ENCODE results near the gene ACER1.
A peak's percentile ranks its signal among the peaks of the same experiment; 100 is the strongest.
"Not testable (repeated sequence)": the region's sequence is repeated elsewhere in the genome, so short reads cannot be mapped to it uniquely, and the experiment has no call there.

The ACER1 gene

GRCh38 chr19:6372594-6373095 is 39.2 kb upstream of the ACER1 start, which contains the start of gene ALKBH7:
Gene ALKBH7, plus strand, starts transcription at chr19:6372794. Its CDS starts 27 bp downstream, at chr19:6372821.
- DNase-seq (ENCODE audit: low read depth), result peak; percentile 100
- TF ChIP-seq, protein P1, sequence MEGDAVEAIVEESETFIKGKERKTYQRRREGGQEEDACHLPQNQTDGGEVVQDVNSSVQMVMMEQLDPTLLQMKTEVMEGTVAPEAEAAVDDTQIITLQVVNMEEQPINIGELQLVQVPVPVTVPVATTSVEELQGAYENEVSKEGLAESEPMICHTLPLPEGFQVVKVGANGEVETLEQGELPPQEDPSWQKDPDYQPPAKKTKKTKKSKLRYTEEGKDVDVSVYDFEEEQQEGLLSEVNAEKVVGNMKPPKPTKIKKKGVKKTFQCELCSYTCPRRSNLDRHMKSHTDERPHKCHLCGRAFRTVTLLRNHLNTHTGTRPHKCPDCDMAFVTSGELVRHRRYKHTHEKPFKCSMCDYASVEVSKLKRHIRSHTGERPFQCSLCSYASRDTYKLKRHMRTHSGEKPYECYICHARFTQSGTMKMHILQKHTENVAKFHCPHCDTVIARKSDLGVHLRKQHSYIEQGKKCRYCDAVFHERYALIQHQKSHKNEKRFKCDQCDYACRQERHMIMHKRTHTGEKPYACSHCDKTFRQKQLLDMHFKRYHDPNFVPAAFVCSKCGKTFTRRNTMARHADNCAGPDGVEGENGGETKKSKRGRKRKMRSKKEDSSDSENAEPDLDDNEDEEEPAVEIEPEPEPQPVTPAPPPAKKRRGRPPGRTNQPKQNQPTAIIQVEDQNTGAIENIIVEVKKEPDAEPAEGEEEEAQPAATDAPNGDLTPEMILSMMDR (IDR thresholded peaks at IDR 0.05; ENCODE audit: insufficient read depth, low read depth, low read length, missing control alignments), result no peak
- H3K4me3 ChIP-seq (ENCODE audit: low read length), result peak within 1 kb of the TSS; percentile 72

GRCh38 chr19:6364353-6364752 is 30.9 kb upstream of the ACER1 start:
- no peak for DNase-seq (ENCODE audit: low read depth)
- no peak overlapping the region for H3K4me3 ChIP-seq (ENCODE audit: low read length)
- TF ChIP-seq, protein P1 (IDR thresholded peaks at IDR 0.05; ENCODE audit: insufficient read depth, low read depth, low read length, missing control alignments), result no peak

GRCh38 chr19:6362351-6362801 is 29.0 kb upstream of the ACER1 start:
- peak overlapping the region; percentile 78 for H3K4me3 ChIP-seq (ENCODE audit: low read length)
- TF ChIP-seq, protein P1 (IDR thresholded peaks at IDR 0.05; ENCODE audit: insufficient read depth, low read depth, low read length, missing control alignments), result no peak
- DNase-seq (ENCODE audit: low read depth), result no peak

- peak overlapping the region; percentile 78 for H3K4me3 ChIP-seq (ENCODE audit: low read length)
- TF ChIP-seq, protein P1 (IDR thresholded peaks at IDR 0.05; ENCODE audit: insufficient read depth, low read depth, low read length, missing control alignments), result no peak
- no peak for DNase-seq (ENCODE audit: low read depth)
Observed at GRCh38 chr19:6362027-6362350, 28.6 kb upstream of the ACER1 start.

DNA sequence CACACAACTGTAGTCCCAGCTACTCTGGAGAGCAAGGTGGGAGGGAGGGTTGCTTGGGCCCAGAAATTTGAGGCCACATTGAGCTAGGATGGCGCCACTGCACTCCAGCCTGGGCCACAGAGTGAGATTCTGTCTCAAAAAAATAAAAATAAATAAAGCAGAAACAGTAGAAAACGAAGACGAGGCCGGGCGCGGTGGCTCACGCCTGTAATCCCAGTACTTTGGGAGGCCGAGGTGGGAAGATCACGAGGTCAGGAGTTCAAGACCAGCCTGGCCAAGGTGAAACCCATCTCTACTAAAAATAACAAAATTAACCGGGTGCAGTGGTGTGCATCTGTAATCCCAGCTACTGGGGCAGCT is 27.4 kb upstream of the ACER1 start:
- DNase-seq (ENCODE audit: low read depth), result not testable (repeated sequence)
- H3K4me3 ChIP-seq (ENCODE audit: low read length), result peak overlapping the region; percentile 78

DNA sequence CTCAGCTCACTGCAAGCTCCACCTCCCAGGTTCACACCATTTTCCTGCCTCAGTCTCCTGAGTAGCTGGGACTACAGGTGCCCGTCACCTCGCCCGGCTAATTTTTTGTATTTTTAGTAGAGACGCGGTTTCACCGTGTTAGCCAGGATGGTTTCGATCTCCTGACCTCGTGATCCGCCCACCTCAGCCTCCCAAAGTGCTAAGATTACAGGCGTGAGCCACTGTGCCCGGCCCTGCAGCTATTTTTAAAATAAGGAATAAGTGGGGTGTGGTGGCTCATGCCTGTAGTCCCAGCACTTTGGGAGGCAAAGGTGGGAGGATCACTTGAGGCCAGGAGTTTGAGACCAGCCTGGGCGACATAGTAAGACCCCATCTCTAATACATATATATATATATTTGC is 27.0 kb upstream of the ACER1 start:
- not testable (repeated sequence) for DNase-seq (ENCODE audit: low read depth)

GRCh38 chr19:6359568-6360341 is 26.3 kb upstream of the ACER1 start:
- no peak for DNase-seq (ENCODE audit: low read depth)
- TF ChIP-seq, protein P1 (IDR thresholded peaks at IDR 0.05; ENCODE audit: insufficient read depth, low read depth, low read length, missing control alignments), result no peak

More for the DNA sequence above, 27.0 kb upstream of the ACER1 start:
- H3K4me3 ChIP-seq (ENCODE audit: low read length), result not testable (repeated sequence)

GRCh38 chr19:6358003-6358402 is 24.6 kb upstream of the ACER1 start:
- peak; percentile 46 for DNase-seq (ENCODE audit: low read depth)
- TF ChIP-seq, protein P1 (IDR thresholded peaks at IDR 0.05; ENCODE audit: insufficient read depth, low read depth, low read length, missing control alignments), result no peak
- no peak overlapping the region for H3K4me3 ChIP-seq (ENCODE audit: low read length)

More at GRCh38 chr19:6359568-6360341, 26.3 kb upstream of the ACER1 start:
- H3K4me3 ChIP-seq (ENCODE audit: low read length), result no peak overlapping the region
